SKM-1 treated with dmso at 0.1 percent for 144 hours (cell line): ENCODE results near the gene PKP1.
"Not testable (repeated sequence)": the region's sequence is repeated elsewhere in the genome, so short reads cannot be mapped to it uniquely, and the experiment has no call there.

Experiments
- DNase-seq: peaks from one replicate; lab custom pipeline; 2025; ENCODE audit not compliant: unreplicated experiment; lab: John Stamatoyannopoulos, UW

The PKP1 gene

GRCh38 chr1:201282931-201283829 is at the start of gene PKP1:
Gene PKP1 (plus strand): TSS chr1:201283506. CDS start chr1:201283703, 197 bp downstream.
- no peak for DNase-seq

GRCh38 chr1:201239646-201240045 is 43.7 kb upstream of the PKP1 start:
- not testable (repeated sequence) for DNase-seq

GRCh38 chr1:201240171-201240570 is 43.1 kb upstream of the PKP1 start:
- DNase-seq: no peak

GRCh38 chr1:201241736-201242135 is 41.6 kb upstream of the PKP1 start:
- peak; percentile 40 for DNase-seq

GRCh38 chr1:201245082-201245481 is 38.2 kb upstream of the PKP1 start:
- DNase-seq: no peak

GRCh38 chr1:201248721-201249559 is 34.4 kb upstream of the PKP1 start:
- no peak for DNase-seq

- no peak for DNase-seq
These were observed 32.8 kb upstream of the PKP1 start for GRCh38 chr1:201250326-201251011.

- no peak for DNase-seq
These were observed 31.9 kb upstream of the PKP1 start for GRCh38 chr1:201251411-201251810.

GRCh38 chr1:201251851-201252430 is 31.4 kb upstream of the PKP1 start:
- DNase-seq: no peak

GRCh38 chr1:201252944-201253371 is 30.3 kb upstream of the PKP1 start:
- DNase-seq: no peak

- DNase-seq: no peak
These were observed 29.9 kb upstream of the PKP1 start for GRCh38 chr1:201253411-201253810.

GRCh38 chr1:201253906-201254624 is 29.2 kb upstream of the PKP1 start:
- DNase-seq: no peak

- DNase-seq: peak; percentile 14
These were observed 28.5 kb upstream of the PKP1 start for GRCh38 chr1:201254625-201255478.

- no peak for DNase-seq
These were observed 27.6 kb upstream of the PKP1 start for GRCh38 chr1:201255479-201256362.

- DNase-seq: not testable (repeated sequence)
These were observed 25.2 kb upstream of the PKP1 start for GRCh38 chr1:201258132-201258531.

- no peak for DNase-seq
These were observed 24.5 kb upstream of the PKP1 start for GRCh38 chr1:201258763-201259230.

GRCh38 chr1:201259476-201260235 is 23.6 kb upstream of the PKP1 start:
- DNase-seq: no peak

- DNase-seq: no peak
These were observed 23.1 kb upstream of the PKP1 start for GRCh38 chr1:201260236-201260590.
